Measurements from ENCODE around the gene ADM5. TPM values are rescaled to one million over a fixed set of nuclear protein-coding genes. Genes with fewer than 3 reads are reported as not detected.

Gene ADM5
- total RNA-seq, 2 experiments from 2014 or later = 4.1 to 4.4 TPM

DNA sequence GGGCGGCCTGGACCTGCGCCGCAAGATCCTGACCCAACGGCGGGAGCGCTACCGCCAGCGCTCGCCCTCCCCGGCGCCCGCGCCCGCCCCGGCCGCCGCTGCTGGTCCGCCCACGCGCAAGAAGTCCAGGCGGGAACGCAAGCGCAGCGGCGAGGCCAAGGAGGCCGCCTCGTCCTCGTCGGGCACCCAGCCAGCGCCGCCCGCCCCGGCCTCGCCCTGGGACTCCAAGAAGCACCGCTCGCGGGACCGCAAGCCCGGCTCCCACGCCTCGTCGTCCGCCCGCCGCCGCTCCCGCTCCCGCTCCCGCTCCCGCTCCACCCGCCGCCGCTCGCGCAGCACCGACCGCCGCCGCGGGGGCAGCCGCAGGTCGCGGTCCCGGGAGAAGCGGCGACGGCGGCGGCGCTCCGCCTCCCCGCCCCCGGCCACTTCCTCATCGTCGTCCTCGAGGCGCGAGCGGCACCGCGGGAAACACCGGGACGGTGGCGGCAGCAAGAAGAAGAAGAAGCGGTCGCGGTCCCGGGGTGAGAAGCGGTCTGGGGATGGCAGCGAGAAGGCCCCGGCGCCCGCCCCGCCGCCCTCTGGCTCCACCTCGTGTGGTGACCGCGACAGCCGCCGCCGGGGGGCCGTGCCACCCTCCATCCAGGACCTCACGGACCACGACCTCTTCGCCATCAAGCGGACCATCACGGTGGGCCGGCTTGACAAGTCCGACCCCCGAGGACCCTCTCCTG is 37.4 kb upstream of the ADM5 start:
- Mint-ChIP-seq H3K4me1 (no peaks in the 10 kb centered on the region), H3K9me3 (ENCODE audit: low read depth) (no peaks in the 10 kb centered on the region), H3K27me3 (no peaks in the 10 kb centered on the region), H3K27ac (no peak overlapping the region), H3K4me3 (no peak overlapping the region), H3K36me3 (ENCODE audit: low read depth) (peaks cover 32% of the 10 kb centered on the region)
- CTCF ChIA-PET = no interaction called here
- POLR2A ChIA-PET = no interaction called here
- ATAC-seq = no peak
- intact Hi-C loops (cut with DNase I, micrococcal nuclease) = no loop called here
- DNase-seq = no peak

DNA sequence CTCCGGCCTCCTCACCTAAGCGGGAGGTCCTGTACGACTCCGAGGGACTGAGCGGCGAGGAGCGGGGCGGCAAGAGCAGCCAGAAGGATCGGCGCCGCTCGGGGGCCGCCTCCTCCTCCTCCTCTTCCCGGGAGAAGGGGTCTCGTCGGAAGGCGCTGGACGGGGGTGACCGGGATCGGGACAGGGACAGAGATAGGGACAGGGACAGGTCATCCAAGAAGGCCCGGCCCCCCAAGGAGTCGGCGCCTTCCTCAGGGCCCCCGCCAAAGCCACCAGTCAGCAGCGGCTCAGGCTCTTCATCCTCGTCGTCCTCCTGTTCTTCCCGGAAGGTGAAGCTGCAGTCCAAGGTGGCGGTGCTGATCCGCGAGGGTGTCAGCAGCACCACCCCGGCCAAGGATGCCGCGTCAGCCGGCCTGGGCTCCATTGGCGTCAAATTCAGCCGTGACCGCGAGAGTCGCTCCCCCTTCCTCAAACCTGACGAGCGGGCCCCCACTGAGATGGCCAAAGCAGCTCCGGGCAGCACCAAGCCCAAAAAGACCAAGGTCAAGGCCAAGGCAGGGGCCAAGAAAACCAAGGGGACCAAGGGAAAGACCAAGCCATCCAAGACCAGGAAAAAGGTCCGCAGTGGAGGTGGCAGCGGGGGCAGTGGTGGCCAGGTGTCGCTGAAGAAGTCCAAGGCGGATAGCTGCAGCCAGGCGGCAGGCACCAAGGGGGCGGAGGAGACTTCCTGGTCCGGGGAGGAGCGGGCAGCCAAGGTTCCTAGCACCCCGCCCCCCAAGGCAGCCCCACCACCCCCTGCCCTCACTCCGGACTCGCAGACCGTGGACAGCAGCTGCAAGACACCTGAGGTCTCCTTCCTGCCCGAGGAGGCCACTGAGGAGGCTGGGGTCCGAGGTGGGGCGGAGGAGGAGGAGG is 36.6 kb upstream of the ADM5 start:
- POLR2A ChIA-PET = no interaction called here

DNA sequence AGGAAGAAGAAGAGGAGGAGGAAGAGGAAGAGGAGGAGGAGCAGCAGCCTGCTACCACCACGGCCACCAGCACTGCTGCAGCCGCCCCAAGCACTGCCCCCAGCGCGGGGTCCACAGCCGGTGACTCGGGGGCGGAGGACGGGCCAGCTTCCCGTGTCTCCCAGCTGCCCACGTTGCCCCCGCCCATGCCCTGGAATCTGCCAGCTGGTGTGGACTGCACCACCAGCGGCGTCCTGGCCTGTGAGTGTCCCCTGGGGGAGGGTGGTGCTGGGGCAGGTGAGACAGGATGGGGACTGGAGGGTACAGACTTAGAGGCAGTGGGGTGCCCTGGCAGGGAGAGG is 36.0 kb upstream of the ADM5 start:
- Mint-ChIP-seq H3K9me3 (ENCODE audit: low read depth) (no peaks in the 10 kb centered on the region), H3K36me3 (ENCODE audit: low read depth) (peaks cover 33% of the 10 kb centered on the region), H3K27ac (no peak overlapping the region), H3K4me3 (no peak overlapping the region), H3K27me3 (no peaks in the 10 kb centered on the region), H3K4me1 (no peaks in the 10 kb centered on the region)
- DNase-seq = no peak
- ChIA-PET POLR2A (no interaction called here), CTCF (no interaction called here)
- intact Hi-C loops (cut with DNase I, micrococcal nuclease) = no loop called here
- ATAC-seq = no peak

More for the DNA sequence above, 36.6 kb upstream of the ADM5 start:
- intact Hi-C loops (cut with DNase I, micrococcal nuclease) = no loop called here
- Mint-ChIP-seq H3K4me3 (no peak overlapping the region), H3K4me1 (no peaks in the 10 kb centered on the region), H3K27ac (no peak overlapping the region), H3K36me3 (ENCODE audit: low read depth) (peaks cover 33% of the 10 kb centered on the region), H3K9me3 (ENCODE audit: low read depth) (no peaks in the 10 kb centered on the region), H3K27me3 (no peaks in the 10 kb centered on the region)
- ATAC-seq (no peak), DNase-seq (no peak)
- CTCF ChIA-PET = no interaction called here

DNA sequence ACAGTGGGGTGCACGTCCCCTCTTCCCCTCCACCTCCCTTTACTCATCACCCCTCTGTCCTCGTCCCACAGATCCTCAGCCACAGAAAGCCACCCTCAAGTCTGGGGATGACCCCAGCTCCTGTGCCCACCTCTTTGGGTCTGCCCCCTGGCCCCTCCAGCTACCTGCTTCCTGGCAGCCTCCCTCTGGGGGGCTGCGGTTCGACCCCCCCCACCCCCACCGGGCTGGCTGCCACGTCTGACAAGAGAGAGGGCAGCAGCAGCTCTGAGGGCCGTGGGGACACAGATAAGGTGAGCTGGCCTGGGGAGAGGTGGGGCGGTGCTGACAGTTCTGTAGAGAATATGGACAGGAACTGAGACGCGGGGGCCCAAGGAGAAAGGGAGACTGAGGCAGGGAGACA is 34.8 kb upstream of the ADM5 start:
- no peak overlapping the region for H3K27ac Mint-ChIP-seq
- DNase-seq (no peak), ATAC-seq (no peak)
- ChIA-PET CTCF (interaction anchor here (1.6 kb wide), 1 partner anchor 9 kb away, joined by 5 read pairs; no protein-coding TSS in a partner anchor), POLR2A (no interaction called here)
- peaks cover 33% of the 10 kb centered on the region for H3K36me3 Mint-ChIP-seq (ENCODE audit: low read depth)
- H3K9me3 Mint-ChIP-seq (ENCODE audit: low read depth) = no peaks in the 10 kb centered on the region
- H3K4me1 Mint-ChIP-seq = no peaks in the 10 kb centered on the region
- no peaks in the 10 kb centered on the region for H3K27me3 Mint-ChIP-seq
- H3K4me3 Mint-ChIP-seq = no peak overlapping the region
- intact Hi-C loops (cut with DNase I, micrococcal nuclease) = no loop called here

DNA sequence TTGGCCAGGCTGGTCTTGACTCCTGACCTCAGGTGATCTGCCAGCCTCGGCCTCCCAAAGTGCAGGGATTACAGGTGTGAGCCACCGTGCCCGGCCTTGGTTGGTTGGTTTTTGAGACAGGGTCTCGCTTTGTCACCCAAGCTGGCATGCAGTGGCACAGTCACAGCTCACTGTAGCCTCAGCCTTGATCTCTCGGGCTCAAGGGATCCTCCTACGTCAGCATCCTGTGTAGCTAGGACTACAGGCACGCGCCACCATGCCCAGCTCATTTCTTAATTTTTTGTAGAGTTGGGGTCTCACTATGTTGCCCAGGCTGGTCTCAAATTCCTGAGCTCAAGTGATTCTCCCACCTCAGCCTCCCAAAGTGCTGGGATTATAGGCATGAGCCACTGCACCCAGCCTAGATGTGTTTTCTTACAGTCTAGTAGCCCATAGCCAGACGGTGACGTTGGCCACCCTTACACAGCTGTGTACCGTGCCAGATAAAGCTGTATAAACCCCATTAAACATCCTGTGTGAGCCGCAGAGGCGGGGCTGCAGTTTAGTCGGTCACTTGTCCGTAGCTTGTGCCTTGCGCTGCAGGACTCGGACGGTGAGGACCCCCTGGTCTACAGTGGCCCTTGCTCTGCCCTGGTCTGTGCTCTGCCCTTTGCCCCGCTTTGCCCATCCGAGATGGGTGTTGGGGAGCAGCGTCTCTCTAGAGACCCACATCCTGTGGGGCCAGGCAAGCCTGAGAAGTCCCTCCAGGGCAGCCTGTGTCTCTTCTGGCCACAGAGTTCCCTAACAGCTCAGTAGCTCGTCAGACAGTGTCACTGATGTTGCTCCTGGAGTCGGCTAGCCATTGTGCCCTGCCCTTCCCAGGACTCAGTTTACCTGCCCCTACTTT is 33.6 kb upstream of the ADM5 start:
- H3K27me3 Mint-ChIP-seq = no peaks in the 10 kb centered on the region
- no peaks in the 10 kb centered on the region for H3K9me3 Mint-ChIP-seq (ENCODE audit: low read depth)
- no peak overlapping the region for H3K27ac Mint-ChIP-seq
- no peaks in the 10 kb centered on the region for H3K4me1 Mint-ChIP-seq
- DNase-seq = no peak
- ATAC-seq = no peak
- intact Hi-C loops (cut with DNase I, micrococcal nuclease) = no loop called here
- peaks cover 41% of the 10 kb centered on the region for H3K36me3 Mint-ChIP-seq (ENCODE audit: low read depth)
- no peak overlapping the region for H3K4me3 Mint-ChIP-seq
- ChIA-PET POLR2A (no interaction called here), CTCF (interaction anchor here (1.1 to 1.6 kb wide), 2 partner anchors 8 to 16 kb away, joined by 3 to 5 read pairs; no protein-coding TSS in a partner anchor)

DNA sequence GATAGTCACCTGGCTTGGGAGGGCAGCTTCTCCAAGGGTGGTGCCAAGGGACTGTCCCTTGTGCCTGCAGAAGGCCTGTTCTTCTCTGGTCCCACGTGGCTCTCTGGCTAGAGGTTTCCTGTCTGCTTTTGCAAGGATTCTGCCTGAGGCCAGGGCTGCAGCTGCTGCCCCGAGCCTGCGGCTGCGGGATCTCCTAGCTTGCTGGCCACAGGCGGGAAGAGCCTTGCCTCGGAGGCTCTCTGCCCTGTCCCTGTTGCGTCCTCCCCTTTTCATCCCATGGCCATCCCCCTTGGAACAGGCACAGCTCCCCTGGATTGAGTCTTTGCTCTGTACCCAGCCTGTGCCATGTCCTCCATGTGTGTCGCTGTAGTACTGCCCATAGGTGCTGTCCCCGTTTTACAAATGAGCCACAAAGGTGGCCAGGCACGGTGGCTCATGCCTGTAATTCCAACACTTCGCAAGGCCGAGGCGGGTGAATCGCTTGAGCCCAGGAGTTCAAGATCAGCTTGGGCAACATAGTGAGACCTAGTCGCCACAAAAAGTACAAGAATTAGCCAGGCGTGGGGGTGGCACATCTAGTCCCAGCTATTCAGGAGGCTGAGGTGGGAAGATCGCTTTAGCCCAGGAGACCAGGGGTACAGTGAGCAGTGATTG is 32.8 kb upstream of the ADM5 start:
- CTCF ChIA-PET = interaction anchor here (0.6 to 1.1 kb wide), 4 partner anchors 16 to 540 kb away, joined by 3 to 4 read pairs (median 3); partner anchors contain the start of gene RRAS
- no peak for ATAC-seq
- H3K27ac Mint-ChIP-seq = no peak overlapping the region

DNA sequence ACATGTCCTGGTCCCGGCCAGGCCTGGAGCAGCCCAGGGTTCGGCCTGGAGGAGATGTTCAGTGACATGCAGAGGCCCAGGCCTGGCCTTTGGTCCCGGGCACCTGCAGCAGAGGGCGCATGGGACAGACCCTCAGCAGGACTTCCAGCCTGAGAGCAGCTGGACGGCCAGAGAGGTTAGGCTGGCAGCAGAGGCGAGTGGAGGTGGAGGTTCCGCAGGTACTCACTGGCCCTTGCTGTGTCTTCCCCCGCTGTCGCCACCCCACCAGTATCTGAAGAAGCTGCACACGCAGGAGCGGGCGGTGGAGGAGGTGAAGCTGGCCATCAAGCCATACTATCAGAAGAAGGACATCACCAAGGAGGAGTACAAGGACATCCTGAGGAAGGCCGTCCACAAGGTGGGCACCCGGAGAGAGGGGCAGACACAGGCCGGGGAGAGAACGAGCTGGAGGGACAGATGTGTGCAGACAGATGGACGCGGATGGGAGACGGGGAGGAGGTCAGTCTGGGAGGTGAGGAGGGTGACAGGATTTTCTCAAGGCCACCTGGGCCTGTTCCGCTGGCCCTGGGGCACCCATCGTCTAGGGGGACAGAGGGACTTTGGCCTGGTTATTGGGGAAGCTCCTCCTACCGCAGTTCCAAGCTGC is 31.8 kb upstream of the ADM5 start:
- Mint-ChIP-seq H3K36me3 (ENCODE audit: low read depth) (peaks cover 47% of the 10 kb centered on the region), H3K4me3 (no peak overlapping the region), H3K4me1 (peaks cover 3% of the 10 kb centered on the region), H3K27ac (peak overlapping the region; percentile 19), H3K9me3 (ENCODE audit: low read depth) (no peaks in the 10 kb centered on the region), H3K27me3 (no peaks in the 10 kb centered on the region)
- no peak for ATAC-seq
- CTCF ChIA-PET = interaction anchor here (0.6 to 1.0 kb wide), 2 partner anchors 18 to 43 kb away, joined by 3 to 4 read pairs; partner anchors contain the start of gene RRAS
- DNase-seq = no peak
- POLR2A ChIA-PET = no interaction called here
- intact Hi-C loops (cut with DNase I, micrococcal nuclease) = no loop called here

More for the DNA sequence above, 32.8 kb upstream of the ADM5 start:
- POLR2A ChIA-PET = interaction anchor here (0.5 kb wide), 1 partner anchor 15 kb away, joined by 4 read pairs; the partner anchor contains the start of gene SCAF1
- no peak for DNase-seq
- H3K9me3 Mint-ChIP-seq (ENCODE audit: low read depth) = no peaks in the 10 kb centered on the region
- H3K36me3 Mint-ChIP-seq (ENCODE audit: low read depth) = peaks cover 39% of the 10 kb centered on the region
- no peaks in the 10 kb centered on the region for H3K4me1 Mint-ChIP-seq
- no peaks in the 10 kb centered on the region for H3K27me3 Mint-ChIP-seq
- intact Hi-C loops (cut with DNase I, micrococcal nuclease) = no loop called here
- H3K4me3 Mint-ChIP-seq = no peak overlapping the region

DNA sequence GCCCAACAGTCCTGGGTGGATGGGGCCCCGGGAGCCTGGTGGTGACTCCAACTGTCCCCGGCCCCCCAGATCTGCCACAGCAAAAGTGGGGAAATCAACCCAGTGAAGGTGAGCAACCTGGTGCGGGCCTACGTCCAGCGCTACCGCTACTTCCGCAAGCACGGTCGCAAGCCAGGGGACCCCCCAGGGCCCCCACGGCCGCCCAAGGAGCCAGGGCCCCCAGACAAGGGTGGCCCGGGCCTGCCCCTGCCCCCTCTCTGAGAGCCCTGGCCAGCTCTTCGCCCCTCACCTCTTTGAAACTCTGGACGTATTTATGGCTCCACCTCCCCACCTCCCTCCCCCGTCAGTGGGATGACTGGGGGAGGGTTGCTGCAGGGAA is 31.3 kb upstream of the ADM5 start:
- H3K27me3 Mint-ChIP-seq = no peaks in the 10 kb centered on the region
- no peak overlapping the region for H3K4me3 Mint-ChIP-seq
- ATAC-seq = no peak
- POLR2A ChIA-PET = no interaction called here
- H3K4me1 Mint-ChIP-seq = peaks cover 8% of the 10 kb centered on the region
- H3K27ac Mint-ChIP-seq = no peak overlapping the region
- DNase-seq = no peak
- intact Hi-C loops (cut with DNase I, micrococcal nuclease) = no loop called here
- no peaks in the 10 kb centered on the region for H3K9me3 Mint-ChIP-seq (ENCODE audit: low read depth)
- peaks cover 49% of the 10 kb centered on the region for H3K36me3 Mint-ChIP-seq (ENCODE audit: low read depth)
- CTCF ChIA-PET = no interaction called here

DNA sequence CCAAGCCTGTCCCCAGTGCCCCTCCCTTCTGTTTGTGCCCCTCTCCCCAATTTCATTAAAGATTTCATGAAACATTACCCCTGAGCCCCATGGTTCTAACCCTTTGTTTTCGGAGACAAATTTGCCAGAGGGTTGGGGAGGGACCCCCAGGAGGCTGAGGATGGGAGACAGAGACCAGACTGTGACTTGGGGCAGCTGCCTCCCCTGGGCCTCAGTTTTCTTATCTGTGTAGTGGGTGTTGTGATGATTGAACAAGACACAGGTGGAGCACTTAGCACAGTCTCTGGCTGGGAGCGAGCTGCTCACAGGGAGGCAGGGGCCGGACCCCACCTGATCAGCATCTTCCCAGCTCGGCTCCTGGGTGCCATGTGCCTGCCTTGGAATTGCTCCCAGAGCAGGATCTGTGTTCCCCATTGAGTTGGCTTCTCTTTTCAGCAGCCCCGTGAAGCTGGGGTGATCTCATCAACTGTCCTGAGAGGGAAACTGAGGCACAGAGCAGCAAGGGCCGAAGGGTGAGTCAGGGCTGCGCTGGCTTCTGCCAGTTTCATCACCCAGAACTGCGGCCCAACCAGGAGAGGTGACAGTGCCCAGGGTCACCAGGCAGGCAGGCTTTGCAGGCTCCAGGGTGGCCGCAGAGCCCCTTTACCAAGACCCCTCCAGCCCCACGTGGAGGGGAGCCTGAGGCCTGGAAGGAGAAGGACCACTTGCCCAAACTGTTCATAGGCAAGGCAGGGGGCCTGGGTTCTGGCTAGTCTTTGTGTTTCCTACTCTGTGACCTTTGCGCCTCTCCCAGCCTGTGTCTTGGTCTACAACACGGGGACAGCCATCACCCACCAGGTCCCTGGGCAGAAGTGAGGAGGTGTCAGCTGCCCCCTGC is 30.6 kb upstream of the ADM5 start:
- ChIA-PET POLR2A (no interaction called here), CTCF (interaction anchor here (0.6 kb wide), 1 partner anchor 1414 kb away, joined by 3 read pairs; no protein-coding TSS in a partner anchor)
- H3K9me3 Mint-ChIP-seq (ENCODE audit: low read depth) = no peaks in the 10 kb centered on the region
- no peak for DNase-seq
- H3K4me3 Mint-ChIP-seq = no peak overlapping the region
- peaks cover 46% of the 10 kb centered on the region for H3K36me3 Mint-ChIP-seq (ENCODE audit: low read depth)
- intact Hi-C loops (cut with DNase I, micrococcal nuclease) = no loop called here
- peaks cover 14% of the 10 kb centered on the region for H3K4me1 Mint-ChIP-seq
- no peaks in the 10 kb centered on the region for H3K27me3 Mint-ChIP-seq
- no peak for ATAC-seq
- H3K27ac Mint-ChIP-seq = no peak overlapping the region

DNA sequence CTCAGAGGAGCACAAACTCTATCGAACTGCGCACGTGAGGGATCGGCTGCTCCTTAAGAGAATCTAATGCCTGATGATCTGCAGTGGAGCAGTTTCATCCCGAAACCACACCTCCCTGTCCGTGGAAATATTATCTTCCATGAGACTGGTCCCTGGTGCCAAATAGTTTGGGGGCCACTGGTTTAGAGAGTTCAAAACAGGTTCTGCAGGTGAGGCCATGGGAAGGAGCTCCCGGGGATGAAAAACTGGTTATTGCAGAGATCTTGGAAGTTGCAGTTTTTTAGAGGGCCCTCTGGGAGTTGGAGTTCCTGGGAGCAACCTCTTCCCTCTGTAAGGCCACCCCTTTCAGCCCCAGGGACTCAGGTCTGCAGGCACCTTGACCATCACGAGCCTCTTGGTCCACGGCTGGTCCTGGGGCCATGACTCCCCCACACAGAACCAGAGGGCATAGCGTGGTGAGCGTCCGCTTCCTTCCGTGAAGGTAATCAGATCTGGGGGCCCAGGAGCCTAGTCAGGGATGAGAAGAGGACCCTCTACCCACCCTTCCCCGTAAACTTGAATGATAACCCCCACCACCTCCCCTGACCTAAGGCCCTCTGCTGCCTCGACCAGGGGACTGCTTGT is 28.9 kb upstream of the ADM5 start:
- ATAC-seq = no peak
- Mint-ChIP-seq H3K27me3 (no peaks in the 10 kb centered on the region), H3K27ac (no peak overlapping the region), H3K4me3 (no peak overlapping the region), H3K9me3 (ENCODE audit: low read depth) (no peaks in the 10 kb centered on the region), H3K36me3 (ENCODE audit: low read depth) (peaks cover 45% of the 10 kb centered on the region), H3K4me1 (peaks cover 19% of the 10 kb centered on the region)
- intact Hi-C loops (cut with DNase I, micrococcal nuclease) = loop anchor here in 1 of 2 experiments (10.0 kb wide), 1 partner anchor 1336 kb away; the partner anchor contains the start of gene EMP3
- DNase-seq = no peak
- POLR2A ChIA-PET = no interaction called here
- CTCF ChIA-PET = no interaction called here

All from activated CD4-positive, alpha-beta T cell treated with anti-CD3 and anti-CD28 coated beads for 36 hours (primary cell).